ENCODE data around the gene CYP2C18. TPM values are rescaled to one million over a fixed set of nuclear protein-coding genes. Genes with fewer than 3 reads are reported as not detected.

Gene CYP2C18
- total and polyA plus RNA-seq, 7 donors = 0.03 to 0.17 TPM; not detected in 5

DNA sequence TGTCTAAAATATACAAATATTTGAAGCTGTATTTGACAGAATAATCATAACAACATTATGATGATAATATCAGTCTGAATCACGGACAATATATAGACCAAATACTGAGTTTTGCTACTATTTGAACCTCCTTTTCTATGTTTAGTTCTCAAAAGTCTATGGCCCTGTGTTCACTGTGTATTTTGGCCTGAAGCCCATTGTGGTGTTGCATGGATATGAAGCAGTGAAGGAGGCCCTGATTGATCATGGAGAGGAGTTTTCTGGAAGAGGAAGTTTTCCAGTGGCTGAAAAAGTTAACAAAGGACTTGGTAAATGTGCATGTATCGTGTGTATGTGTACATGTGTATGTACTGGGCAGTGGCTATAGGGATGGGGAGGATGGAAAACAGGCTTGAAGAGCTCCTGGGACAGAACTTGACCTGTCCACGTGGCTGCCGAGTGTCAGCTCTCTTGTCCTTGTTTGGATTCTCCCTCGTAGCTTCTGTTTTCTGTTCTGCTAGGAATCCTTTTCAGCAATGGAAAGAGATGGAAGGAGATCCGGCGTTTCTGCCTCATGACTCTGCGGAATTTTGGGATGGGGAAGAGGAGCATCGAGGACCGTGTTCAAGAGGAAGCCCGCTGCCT lies 4.2 kb downstream of the CYP2C18 start:
- TF ChIP-seq, protein P1, sequence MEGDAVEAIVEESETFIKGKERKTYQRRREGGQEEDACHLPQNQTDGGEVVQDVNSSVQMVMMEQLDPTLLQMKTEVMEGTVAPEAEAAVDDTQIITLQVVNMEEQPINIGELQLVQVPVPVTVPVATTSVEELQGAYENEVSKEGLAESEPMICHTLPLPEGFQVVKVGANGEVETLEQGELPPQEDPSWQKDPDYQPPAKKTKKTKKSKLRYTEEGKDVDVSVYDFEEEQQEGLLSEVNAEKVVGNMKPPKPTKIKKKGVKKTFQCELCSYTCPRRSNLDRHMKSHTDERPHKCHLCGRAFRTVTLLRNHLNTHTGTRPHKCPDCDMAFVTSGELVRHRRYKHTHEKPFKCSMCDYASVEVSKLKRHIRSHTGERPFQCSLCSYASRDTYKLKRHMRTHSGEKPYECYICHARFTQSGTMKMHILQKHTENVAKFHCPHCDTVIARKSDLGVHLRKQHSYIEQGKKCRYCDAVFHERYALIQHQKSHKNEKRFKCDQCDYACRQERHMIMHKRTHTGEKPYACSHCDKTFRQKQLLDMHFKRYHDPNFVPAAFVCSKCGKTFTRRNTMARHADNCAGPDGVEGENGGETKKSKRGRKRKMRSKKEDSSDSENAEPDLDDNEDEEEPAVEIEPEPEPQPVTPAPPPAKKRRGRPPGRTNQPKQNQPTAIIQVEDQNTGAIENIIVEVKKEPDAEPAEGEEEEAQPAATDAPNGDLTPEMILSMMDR (IDR thresholded peaks at IDR 0.05) = no peak
- Histone ChIP-seq H3K36me3 (ENCODE audit: insufficient read depth in 1 of 2, low read depth in 1 of 2) (no peaks in the 10 kb centered on the region), H3K4me1 (no peaks in the 10 kb centered on the region), H3K27me3 (ENCODE audit: insufficient read depth in 3 of 3, low read length in 2 of 3) (no peaks in the 10 kb centered on the region), H3K27ac (no peak overlapping the region), H3K9me3 (peaks cover 6% of the 10 kb centered on the region), H3K4me3 (no peak overlapping the region)
- intact Hi-C loops (cut with DNase I) = no loop called here
- 81 to 86% (median 83%) methylated on average over 11 of the region's 11 CpGs for WGBS, 3 donors
- no peak for ATAC-seq
- no peak for DNase-seq

DNA sequence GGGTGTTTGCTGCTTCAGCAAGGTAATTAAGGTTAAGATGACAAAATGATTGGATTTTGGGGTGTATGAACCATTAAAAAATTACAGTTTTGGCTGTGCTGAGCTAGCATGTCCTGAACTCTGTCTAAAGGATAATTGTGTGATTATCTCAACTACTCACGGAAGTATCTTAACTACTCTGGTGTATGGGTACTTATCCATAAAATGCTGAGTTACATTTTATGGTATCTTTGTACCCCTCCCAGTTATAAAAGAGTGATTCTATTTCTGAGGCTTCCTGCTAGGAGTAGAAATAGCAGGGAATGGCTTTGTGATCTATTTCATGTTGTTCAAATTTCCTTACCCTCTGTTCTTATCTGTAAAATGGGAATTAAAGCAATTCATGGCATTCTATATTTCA lies 22.6 kb downstream of the CYP2C18 start:
- Histone ChIP-seq H3K4me3 (no peak overlapping the region), H3K9me3 (no peaks in the 10 kb centered on the region), H3K27me3 (ENCODE audit: insufficient read depth in 3 of 3, low read length in 2 of 3) (no peaks in the 10 kb centered on the region), H3K4me1 (no peaks in the 10 kb centered on the region), H3K36me3 (ENCODE audit: insufficient read depth in 1 of 2, low read depth in 1 of 2) (no peaks in the 10 kb centered on the region), H3K27ac (no peak overlapping the region)
- DNase-seq (no peak), ATAC-seq (no peak)
- TF ChIP-seq, protein P1 (IDR thresholded peaks at IDR 0.05) = no peak
- 85 to 95% (median 94%) methylated on average over 1 of the region's 1 CpG for WGBS, 3 donors
- intact Hi-C loops (cut with DNase I) = no loop called here

DNA sequence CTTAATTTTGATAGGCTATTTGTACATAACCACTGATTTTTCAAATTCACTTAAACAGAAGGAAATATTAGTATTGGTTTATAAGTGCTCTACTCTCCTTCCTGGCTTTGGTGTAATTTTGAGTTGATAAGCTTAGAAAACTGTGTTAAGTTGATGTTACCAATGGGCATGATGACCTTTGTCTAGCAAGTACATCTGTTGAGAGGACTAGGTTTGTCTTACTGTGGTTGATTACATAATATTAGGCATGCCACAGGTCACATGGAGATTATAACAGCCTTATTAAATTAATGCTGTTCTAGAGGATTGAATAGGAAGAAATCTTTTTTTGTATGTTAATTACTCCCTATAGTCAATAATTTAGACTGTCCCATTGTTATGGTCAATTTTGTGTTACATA lies 27.0 kb downstream of the CYP2C18 start:
- H3K27me3 ChIP-seq (ENCODE audit: insufficient read depth in 3 of 3, low read length in 2 of 3) = no peaks in the 10 kb centered on the region
- intact Hi-C loops (cut with DNase I) = no loop called here
- H3K9me3 ChIP-seq = no peaks in the 10 kb centered on the region
- H3K4me3 ChIP-seq = no peak overlapping the region
- H3K27ac ChIP-seq = no peak overlapping the region
- TF ChIP-seq, protein P1 (IDR thresholded peaks at IDR 0.05) = no peak
- ATAC-seq (no peak), DNase-seq (no peak)
- no peaks in the 10 kb centered on the region for H3K4me1 ChIP-seq
- H3K36me3 ChIP-seq (ENCODE audit: insufficient read depth in 1 of 2, low read depth in 1 of 2) = no peaks in the 10 kb centered on the region

DNA sequence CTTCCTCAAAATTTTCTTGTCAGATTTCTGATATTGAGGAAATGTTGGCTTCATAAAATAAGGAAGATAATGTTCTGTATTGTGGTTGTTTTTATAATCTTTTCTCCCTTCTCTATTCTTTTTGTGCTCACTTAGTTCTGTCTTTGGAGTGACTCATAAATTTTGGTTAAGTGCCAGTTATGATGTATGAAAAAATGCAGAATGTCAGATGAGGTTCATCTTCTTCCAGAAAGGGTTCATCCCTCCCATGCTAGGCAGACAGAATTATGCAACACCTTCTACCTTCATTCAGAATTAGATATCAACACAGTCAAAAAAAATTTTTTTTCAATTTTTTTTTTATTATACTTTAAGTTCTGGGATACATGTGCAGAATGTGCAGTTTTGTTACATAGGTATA lies 42.3 kb downstream of the CYP2C18 start:
- DNase-seq (no peak), ATAC-seq (no peak)
- Histone ChIP-seq H3K36me3 (ENCODE audit: insufficient read depth in 1 of 2, low read depth in 1 of 2) (no peaks in the 10 kb centered on the region), H3K4me1 (no peaks in the 10 kb centered on the region), H3K9me3 (no peaks in the 10 kb centered on the region), H3K27me3 (ENCODE audit: insufficient read depth in 3 of 3, low read length in 2 of 3) (no peaks in the 10 kb centered on the region), H3K27ac (no peak overlapping the region), H3K4me3 (no peak overlapping the region)
- intact Hi-C loops (cut with DNase I) = no loop called here
- TF ChIP-seq, protein P1 (IDR thresholded peaks at IDR 0.05) = no peak

- WGBS, 3 donors = 65 to 71% (median 69%) methylated on average over 3 of the region's 3 CpGs
- TF ChIP-seq, protein P1 (IDR thresholded peaks at IDR 0.05) = no peak
- Histone ChIP-seq H3K9me3 (peaks cover 10% of the 10 kb centered on the region), H3K27me3 (ENCODE audit: insufficient read depth in 3 of 3, low read length in 2 of 3) (peaks cover 0 to 3% (median 0%) of the 10 kb centered on the region in 3 donors), H3K27ac (no peak overlapping the region), H3K4me3 (no peak overlapping the region), H3K36me3 (ENCODE audit: insufficient read depth in 1 of 2, low read depth in 1 of 2) (no peaks in the 10 kb centered on the region), H3K4me1 (no peaks in the 10 kb centered on the region)
- ATAC-seq = no peak
- intact Hi-C loops (cut with DNase I) = no loop called here
- DNase-seq = no peak
Observed at GRCh38 chr10:94735197-94735596, 51.7 kb downstream of the CYP2C18 start.
